Effector CD4-positive, alpha-beta T cell (primary cell): ENCODE results near the gene SLC2A11.
"Not testable (repeated sequence)": the region's sequence is repeated elsewhere in the genome, so short reads cannot be mapped to it uniquely, and the experiment has no call there.

ENCODE experiments used
- DNase-seq: peaks from one replicate; pipeline ENCODE4 v3.0.0-alpha.2; 2020

SLC2A11 gene

DNA sequence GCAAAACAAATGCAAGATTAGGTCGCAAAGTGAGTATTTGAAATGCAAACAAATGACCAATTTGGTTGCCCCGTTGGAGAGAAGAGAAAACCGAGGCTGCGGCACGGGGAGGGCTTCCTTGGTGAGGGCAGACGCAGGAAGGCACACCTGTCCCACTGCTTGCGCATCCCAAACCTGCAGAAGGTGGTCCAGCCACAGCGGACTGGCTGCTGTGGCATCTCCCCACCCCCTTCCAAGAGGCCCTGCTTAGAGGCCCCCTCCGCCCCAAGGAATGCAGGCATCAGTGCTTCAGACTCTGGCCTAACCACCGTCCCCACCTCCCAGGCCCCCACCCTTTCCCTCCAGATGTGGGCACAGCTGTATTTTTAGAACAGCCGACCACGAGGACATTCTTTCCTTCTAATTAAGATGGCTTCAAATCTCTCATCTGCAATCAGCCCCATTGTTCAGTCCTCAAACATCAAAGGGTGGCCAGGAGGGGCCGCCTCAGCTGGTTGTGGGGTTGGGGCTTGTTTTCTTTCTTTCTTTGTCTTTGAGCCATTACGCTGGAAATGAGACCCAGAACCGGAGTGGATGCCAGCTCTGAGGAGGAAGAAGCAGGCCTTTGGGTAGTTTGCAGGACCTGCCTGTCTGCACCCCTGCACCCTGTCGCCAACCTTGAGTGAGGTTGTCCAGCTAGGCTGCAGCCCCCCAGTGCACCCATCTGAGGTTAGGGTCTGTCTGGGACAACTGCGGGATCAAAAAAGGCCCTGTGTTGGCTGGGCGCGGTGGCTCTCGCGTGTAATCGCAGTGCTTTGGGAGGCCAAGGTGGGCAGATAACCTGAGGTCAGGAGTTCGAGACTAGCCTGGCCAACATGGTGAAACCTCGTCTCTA lies 9.4 kb upstream of the SLC2A11 start:
- DNase-seq, result no peak

- peak; percentile 81 for DNase-seq
Measured at GRCh38 chr22:23849009-23850006, 8.4 kb upstream of the SLC2A11 start.

DNA sequence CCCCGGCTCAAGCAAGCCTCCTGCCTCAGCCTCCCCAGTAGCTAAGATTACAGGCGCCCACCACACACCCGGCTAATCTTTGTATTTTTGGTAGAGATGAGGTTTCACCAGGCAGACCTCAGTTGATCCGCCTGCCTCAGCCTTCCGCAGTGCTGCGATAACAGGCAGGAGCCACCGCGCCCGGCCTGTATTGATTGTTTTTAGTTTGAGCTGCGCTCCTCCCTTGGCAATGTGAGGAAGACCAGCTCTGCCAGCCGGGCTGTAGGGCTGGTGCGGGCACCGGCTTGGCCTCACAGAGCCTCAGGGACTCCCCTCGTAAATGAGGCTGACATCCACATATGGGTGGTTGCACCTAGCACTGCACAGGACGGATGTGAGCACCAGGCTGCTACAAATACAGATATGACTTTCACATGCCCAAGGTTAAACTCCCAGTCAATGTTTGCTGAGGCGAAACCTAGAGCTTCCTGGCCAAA lies 7.5 kb upstream of the SLC2A11 start:
- DNase-seq, result no peak

- no peak for DNase-seq
Measured at GRCh38 chr22:23856721-23857605, 712 bp upstream of the SLC2A11 start.

DNA sequence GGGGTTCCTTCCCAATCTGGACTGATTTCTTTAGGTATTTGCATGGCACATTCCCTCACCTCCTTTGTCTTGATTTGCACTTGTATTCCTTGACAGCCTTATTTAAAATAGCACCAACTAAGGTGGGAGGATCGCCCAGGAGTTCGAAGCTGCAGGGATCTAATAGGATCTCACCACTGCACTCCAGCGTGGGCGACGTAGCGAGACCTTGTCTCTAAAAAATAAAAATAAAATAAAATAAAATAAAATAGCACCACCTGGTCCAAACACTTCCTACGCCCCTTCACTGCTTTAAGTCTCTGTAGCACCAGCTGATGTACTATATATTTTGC lies 775 bp downstream of the SLC2A11 start:
- DNase-seq, result no peak

- DNase-seq, result no peak
Measured at GRCh38 chr22:23859201-23859600, 1.5 kb downstream of the SLC2A11 start.

- DNase-seq, result not testable (repeated sequence)
Measured at GRCh38 chr22:23860187-23860586, 2.5 kb downstream of the SLC2A11 start.

- no peak for DNase-seq
Measured at GRCh38 chr22:23862103-23862502, 4.4 kb downstream of the SLC2A11 start.

GRCh38 chr22:23864499-23865154 lies 7.0 kb downstream of the SLC2A11 start:
- DNase-seq, result not testable (repeated sequence)

- no peak for DNase-seq
Measured at GRCh38 chr22:23868580-23868979, 10.9 kb downstream of the SLC2A11 start.

DNA sequence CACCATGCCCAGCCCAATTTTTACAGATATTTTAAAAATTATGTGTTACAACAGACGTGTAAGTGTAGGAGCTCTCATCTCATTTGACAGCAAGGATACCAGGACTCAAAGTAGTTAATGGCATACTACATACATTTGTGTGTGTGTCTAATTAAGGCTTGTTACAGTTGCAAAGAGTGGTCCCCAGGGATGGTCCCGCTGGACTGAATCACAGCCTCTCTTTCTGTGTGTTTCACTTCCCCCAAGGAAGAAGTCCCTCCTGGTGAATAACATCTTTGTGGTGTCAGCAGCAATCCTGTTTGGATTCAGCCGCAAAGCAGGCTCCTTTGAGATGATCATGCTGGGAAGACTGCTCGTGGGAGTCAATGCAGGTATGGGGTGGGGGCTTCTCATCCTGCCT lies 17.2 kb downstream of the SLC2A11 start:
- DNase-seq, result no peak

- DNase-seq, result no peak
Measured at GRCh38 chr22:23875801-23876200, 18.1 kb downstream of the SLC2A11 start.

GRCh38 chr22:23877566-23877965 lies 19.9 kb downstream of the SLC2A11 start:
- DNase-seq, result no peak

DNA sequence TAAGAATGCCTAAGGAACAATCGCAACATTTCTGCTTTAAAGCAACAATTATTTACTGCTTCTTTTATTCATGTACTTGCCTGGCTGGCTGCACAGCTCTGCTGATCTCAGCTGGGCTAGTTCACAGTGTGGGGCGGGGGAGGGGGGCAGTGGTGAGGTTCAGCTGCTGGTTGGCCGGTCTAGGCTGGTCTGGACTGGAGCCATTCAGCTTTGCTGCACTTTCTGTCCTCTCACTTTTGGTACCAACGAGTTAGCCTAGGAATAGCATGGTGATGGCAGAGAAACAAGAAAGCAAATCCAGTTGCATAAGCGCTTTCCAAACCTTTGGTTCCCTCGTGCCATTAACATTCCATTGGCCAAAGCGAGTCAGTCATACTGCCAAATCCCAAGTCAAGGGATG lies 20.5 kb downstream of the SLC2A11 start:
- no peak for DNase-seq

DNA sequence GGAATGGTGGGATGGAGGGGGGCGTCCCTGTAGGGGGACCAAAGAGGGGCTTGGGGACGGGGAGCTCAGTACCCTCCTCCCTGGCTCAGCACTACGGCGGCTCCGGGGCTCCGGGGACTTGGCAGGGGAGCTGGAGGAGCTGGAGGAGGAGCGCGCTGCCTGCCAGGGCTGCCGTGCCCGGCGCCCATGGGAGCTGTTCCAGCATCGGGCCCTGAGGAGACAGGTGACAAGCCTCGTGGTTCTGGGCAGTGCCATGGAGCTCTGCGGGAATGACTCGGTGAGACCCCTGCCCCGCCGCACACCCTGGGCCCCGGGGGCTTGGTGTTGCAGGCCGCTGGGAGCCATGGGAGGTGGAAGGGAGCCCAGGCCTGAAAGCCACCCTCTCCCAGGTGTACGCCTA lies 24.7 kb downstream of the SLC2A11 start:
- DNase-seq, result no peak

DNA sequence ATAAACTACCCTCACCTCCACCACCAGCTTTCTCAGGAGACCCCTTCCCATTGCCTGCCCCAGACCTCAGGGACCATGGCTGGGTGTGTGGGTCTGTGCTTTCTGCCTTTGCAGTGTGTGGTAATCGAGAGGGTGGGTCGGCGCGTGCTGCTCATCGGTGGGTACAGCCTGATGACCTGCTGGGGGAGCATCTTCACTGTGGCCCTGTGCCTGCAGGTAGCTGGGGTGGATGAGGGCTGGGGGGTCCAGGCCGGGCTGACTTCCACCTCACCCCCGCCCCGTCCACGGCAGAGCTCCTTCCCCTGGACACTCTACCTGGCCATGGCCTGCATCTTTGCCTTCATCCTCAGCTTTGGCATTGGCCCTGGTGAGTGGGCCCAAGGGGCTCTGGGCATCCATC lies 26.0 kb downstream of the SLC2A11 start:
- no peak for DNase-seq

- no peak for DNase-seq
Measured at GRCh38 chr22:23884140-23884539, 26.5 kb downstream of the SLC2A11 start.

- DNase-seq, result no peak
Measured at GRCh38 chr22:23888615-23889401, 31.1 kb downstream of the SLC2A11 start.

DNA sequence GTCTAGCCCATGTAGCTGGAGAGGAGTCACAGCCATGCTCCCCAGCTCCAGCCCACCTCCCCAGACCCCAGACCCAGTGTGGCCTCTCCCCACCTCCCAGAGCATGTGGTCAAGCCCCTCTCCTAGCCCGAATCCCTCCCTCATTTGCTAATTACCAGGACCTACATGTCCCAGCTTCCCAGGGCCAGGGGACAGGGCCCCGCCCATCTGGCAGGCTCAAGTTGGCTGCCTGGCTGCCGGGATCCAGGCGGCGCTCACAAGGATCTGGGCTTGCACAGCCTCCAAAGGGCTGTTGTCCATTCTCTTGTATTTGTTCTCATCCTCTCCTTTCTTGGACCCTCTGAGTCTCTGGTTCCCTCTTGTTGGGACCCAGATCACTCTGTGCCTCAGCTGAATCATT lies 31.9 kb downstream of the SLC2A11 start:
- no peak for DNase-seq

- DNase-seq, result no peak
Measured at GRCh38 chr22:23891726-23892125, 34.1 kb downstream of the SLC2A11 start.

GRCh38 chr22:23892130-23892529 lies 34.5 kb downstream of the SLC2A11 start:
- DNase-seq, result no peak
